Left ventricle myocardium inferior (tissue), 1 donor: Measurements from ENCODE around the gene KCP. TPM values are rescaled to one million over a fixed set of nuclear protein-coding genes. Genes with fewer than 3 reads are reported as not detected.

ENCODE experiments used
- DNase-seq: peaks from one replicate; pipeline ENCODE4 v3.0.0-alpha.2; 2020
- H3K27ac ChIP-seq: fragments of 200-600 bp; replicated peaks from 2 replicates; pipeline ENCODE4 v1.8.0; 2021
- H3K27me3 ChIP-seq: fragments of 200-600 bp; 2 replicates; pipeline ENCODE4 v1.8.0; 2021; ENCODE audit warnings: low read depth
- H3K36me3 ChIP-seq: fragments of 200-600 bp; 2 replicates; pipeline ENCODE4 v1.8.0; 2021
- H3K4me1 ChIP-seq: fragments of 200-600 bp; 2 replicates; pipeline ENCODE4 v1.8.0; 2021
- H3K4me3 ChIP-seq: fragments of 200-600 bp; 2 replicates; pipeline ENCODE4 v1.8.0; 2021; ENCODE audit warnings: mild to moderate bottlenecking, moderate library complexity
- H3K9me3 ChIP-seq: fragments of 200-600 bp; replicated peaks from 2 replicates; pipeline ENCODE4 v1.8.0; 2021
- intact Hi-C: fragments of 100-400 bp; cut with micrococcal nuclease; formaldehyde crosslinking; loops from one replicate; pipeline ENCODE4 v1.11.0; 2022
- total RNA-seq: library from RNA; stranded (reverse); fragmentation: NEBNext Ultra II Directional; extraction: Animal tissue kit (Norgen Biotek cat#: 25700); gene quantifications from one replicate; pipeline ENCODE4 v1.2.1, GENCODE V29; 2021
- TF ChIP-seq, protein P1 (sequence below): fragments of 200-600 bp; IDR thresholded peaks from 2 replicates; pipeline ENCODE4 v1.8.0; 2021; ENCODE audit warnings: antibody characterized with exemption, mild to moderate bottlenecking, borderline replicate concordance
- donor health status: DM: no; HTN: yes; CAD: no; lungs with severe emphysema.

The KCP gene
- total RNA-seq, 1 donor from 2014 or later: 0.19 TPM

DNA sequence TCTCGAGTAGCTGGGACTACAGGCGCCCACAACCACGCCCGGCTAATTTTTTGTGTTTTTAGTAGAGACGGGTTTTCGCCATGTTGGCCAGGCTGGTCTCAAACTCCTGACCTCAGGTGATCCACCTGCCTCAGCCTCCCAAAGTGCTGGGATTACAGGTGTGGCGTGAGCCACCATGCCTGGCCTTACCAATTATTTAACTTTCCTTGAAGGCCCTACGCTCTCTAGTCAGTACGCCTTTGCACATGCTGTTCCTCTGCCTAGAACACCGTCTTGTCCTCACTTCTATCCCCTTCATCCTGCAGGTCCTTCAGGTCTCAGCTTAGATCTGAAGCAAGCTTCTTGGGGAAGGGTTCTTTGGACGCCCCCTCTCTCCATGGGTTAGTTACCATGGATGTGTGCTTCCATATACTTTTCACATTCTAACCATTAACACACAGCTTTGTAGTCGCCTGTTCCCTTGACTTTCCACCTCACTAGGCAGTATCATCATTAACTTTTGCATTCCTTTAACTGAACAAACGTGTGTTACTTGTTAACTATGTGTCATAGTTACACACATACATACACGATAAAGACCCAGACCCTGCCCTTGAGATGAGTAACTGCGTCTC is 48.4 kb downstream of the KCP start:
- intact Hi-C loops: no loop called here
- TF ChIP-seq, protein P1, sequence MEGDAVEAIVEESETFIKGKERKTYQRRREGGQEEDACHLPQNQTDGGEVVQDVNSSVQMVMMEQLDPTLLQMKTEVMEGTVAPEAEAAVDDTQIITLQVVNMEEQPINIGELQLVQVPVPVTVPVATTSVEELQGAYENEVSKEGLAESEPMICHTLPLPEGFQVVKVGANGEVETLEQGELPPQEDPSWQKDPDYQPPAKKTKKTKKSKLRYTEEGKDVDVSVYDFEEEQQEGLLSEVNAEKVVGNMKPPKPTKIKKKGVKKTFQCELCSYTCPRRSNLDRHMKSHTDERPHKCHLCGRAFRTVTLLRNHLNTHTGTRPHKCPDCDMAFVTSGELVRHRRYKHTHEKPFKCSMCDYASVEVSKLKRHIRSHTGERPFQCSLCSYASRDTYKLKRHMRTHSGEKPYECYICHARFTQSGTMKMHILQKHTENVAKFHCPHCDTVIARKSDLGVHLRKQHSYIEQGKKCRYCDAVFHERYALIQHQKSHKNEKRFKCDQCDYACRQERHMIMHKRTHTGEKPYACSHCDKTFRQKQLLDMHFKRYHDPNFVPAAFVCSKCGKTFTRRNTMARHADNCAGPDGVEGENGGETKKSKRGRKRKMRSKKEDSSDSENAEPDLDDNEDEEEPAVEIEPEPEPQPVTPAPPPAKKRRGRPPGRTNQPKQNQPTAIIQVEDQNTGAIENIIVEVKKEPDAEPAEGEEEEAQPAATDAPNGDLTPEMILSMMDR: no peak
- H3K4me1 ChIP-seq: peaks cover 53% of the 10 kb centered on the region
- peaks cover 18% of the 10 kb centered on the region for H3K36me3 ChIP-seq
- H3K4me3 ChIP-seq: peak overlapping the region; percentile 91
- H3K9me3 ChIP-seq: no peaks in the 10 kb centered on the region
- H3K27me3 ChIP-seq: no peaks in the 10 kb centered on the region
- DNase-seq: no peak
- peak overlapping the region; percentile 79 for H3K27ac ChIP-seq

- Histone ChIP-seq H3K9me3 (no peaks in the 10 kb centered on the region), H3K36me3 (peaks cover 26% of the 10 kb centered on the region), H3K27me3 (no peaks in the 10 kb centered on the region), H3K4me1 (peaks cover 62% of the 10 kb centered on the region), H3K4me3 (no peak overlapping the region), H3K27ac (peak overlapping the region; percentile 83)
- TF ChIP-seq, protein P1: peak; percentile 41
- intact Hi-C loops: no loop called here
- DNase-seq: no peak
Measured at GRCh38 chr7:128860158-128861073, 50.1 kb downstream of the KCP start.

GRCh38 chr7:128859232-128860157 is 51.0 kb downstream of the KCP start:
- intact Hi-C loops: no loop called here
- Histone ChIP-seq H3K36me3 (peaks cover 27% of the 10 kb centered on the region), H3K4me3 (peak overlapping the region; percentile 11), H3K27me3 (no peaks in the 10 kb centered on the region), H3K27ac (peak overlapping the region; percentile 83), H3K9me3 (no peaks in the 10 kb centered on the region), H3K4me1 (peaks cover 62% of the 10 kb centered on the region)
- DNase-seq: peak; percentile 60
- TF ChIP-seq, protein P1: no peak

GRCh38 chr7:128858380-128859231 is 51.9 kb downstream of the KCP start:
- intact Hi-C loops: no loop called here
- DNase-seq: peak; percentile 62
- no peak overlapping the region for H3K4me3 ChIP-seq
- H3K36me3 ChIP-seq: peaks cover 36% of the 10 kb centered on the region
- H3K9me3 ChIP-seq: no peaks in the 10 kb centered on the region
- TF ChIP-seq, protein P1: no peak
- H3K27ac ChIP-seq: peak overlapping the region; percentile 83
- no peaks in the 10 kb centered on the region for H3K27me3 ChIP-seq
- peaks cover 55% of the 10 kb centered on the region for H3K4me1 ChIP-seq
